T-helper 1 cell treated with Interleukin-12 subunit alpha and Interleukin-12 subunit beta and Interleukin-4 antibody, amounts not matched to agents 30 μg/mL and 1 μg/mL, for 36 hours (primary cell): ENCODE data around the gene SCMH1.
A peak's percentile ranks its signal among the peaks of the same experiment; 100 is the strongest.
"Not testable (repeated sequence)": the region's sequence is repeated elsewhere in the genome, so short reads cannot be mapped to it uniquely, and the experiment has no call there.

ENCODE experiments used
- H3K27ac Mint-ChIP-seq: one replicate; pipeline ENCODE4 v1.8.0; 2021; ENCODE audit warnings: mild to moderate bottlenecking, mixed read lengths
- H3K27me3 Mint-ChIP-seq: one replicate; pipeline ENCODE4 v1.8.0; 2021; ENCODE audit warnings: low read depth, mixed read lengths
- H3K36me3 Mint-ChIP-seq: one replicate; pipeline ENCODE4 v1.8.0; 2021; ENCODE audit warnings: low read depth, mixed read lengths
- H3K4me1 Mint-ChIP-seq: one replicate; pipeline ENCODE4 v1.8.0; 2021; ENCODE audit warnings: low read depth, mixed read lengths
- H3K4me3 Mint-ChIP-seq: one replicate; pipeline ENCODE4 v1.8.0; 2021; ENCODE audit warnings: mild to moderate bottlenecking, moderate library complexity, mixed read lengths
- H3K9me3 Mint-ChIP-seq: one replicate; pipeline ENCODE4 v1.8.0; 2021; ENCODE audit warnings: mixed read lengths

The SCMH1 gene

GRCh38 chr1:41272601-41273000, 30.5 kb upstream of the SCMH1 start:
- Mint-ChIP-seq H3K36me3 (no peaks in the 10 kb centered on the region), H3K27ac (no peak overlapping the region), H3K9me3 (no peaks in the 10 kb centered on the region), H3K4me3 (no peak overlapping the region), H3K27me3 (peaks cover 9% of the 10 kb centered on the region), H3K4me1 (peaks cover 4% of the 10 kb centered on the region)

DNA sequence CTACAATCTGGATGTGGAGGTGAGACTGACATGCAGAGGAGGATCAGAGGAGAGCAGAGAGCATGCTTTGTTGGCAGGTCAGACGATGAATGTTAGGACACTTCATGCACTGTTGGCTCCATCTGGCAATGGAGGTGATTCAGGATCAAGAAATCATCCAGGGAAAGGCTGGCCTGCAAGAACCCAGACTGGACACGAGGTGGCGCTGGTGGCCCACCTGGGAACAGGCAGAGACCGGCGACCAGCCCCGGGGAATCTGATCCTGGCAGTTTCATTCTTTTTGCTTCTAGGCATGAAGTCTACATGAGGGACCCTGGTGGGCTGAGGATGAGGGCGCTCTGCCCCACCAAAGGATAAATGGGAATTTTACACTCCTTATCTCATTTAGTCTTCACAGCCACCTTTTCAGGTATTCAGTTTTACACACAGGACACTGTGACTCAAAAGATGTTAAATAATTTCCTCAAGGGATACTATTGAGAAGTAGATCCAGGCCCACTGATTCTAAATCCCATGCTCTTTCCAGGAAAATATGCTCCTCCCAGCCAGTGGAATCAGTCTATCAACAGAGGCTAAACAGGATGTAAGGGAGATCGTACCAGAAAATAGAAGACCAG, 26.2 kb upstream of the SCMH1 start:
- Mint-ChIP-seq H3K27ac (no peak overlapping the region), H3K36me3 (no peaks in the 10 kb centered on the region), H3K4me3 (no peak overlapping the region), H3K9me3 (no peaks in the 10 kb centered on the region), H3K4me1 (peaks cover 4% of the 10 kb centered on the region), H3K27me3 (peaks cover 9% of the 10 kb centered on the region)

DNA sequence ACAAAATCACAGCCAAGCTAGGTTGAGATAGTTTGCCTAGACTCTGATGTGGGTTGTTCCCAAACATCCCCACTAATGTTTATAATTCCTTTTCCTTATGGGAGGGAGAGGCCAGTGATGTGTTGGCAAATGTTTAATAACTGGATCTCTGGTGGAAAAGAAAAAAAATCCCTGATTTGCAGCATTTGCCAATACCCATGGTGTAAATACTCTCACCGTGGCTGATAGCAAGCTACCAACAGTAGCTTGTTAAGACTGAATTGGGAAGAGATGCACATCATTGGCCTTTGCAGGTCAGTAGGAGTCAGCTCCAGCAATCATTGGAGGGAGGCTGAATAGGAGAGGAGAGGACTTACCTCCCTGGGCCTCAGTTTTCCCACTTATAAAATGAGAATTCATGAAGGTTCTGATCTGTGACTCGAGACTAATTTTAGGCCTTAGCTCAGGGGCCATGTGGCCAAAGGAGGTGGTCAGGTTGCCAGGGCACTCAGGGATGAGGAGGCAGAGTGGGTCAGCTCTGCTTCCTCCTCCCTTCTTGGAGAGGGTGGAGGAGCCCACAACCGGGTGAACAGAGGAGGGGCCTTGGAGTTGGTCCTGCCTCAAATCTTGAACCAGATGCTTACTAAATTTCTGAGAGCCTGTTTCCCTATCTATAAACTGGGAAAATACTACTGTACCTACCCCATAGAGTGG, 20.0 kb upstream of the SCMH1 start:
- Mint-ChIP-seq H3K9me3 (no peaks in the 10 kb centered on the region), H3K4me3 (no peak overlapping the region), H3K36me3 (no peaks in the 10 kb centered on the region), H3K27me3 (no peaks in the 10 kb centered on the region), H3K27ac (no peak overlapping the region), H3K4me1 (no peaks in the 10 kb centered on the region)

DNA sequence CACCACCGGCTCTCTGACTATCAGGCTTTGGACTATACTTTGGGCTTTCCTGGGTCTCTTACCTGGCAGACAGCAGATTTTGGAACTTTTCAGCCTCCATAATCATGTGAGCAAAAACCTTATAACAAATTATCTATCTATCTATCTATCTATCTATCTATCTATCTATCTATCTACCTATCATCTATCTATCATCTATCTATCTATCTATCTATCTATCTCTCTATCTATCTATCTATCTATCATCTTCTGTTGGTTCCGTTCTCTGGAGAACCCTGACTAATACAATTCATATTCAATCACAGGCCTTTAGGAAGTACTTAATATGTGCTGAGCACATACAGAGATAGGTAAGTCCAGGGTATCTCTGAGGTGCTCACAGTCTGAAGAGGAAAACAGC, 18.7 kb upstream of the SCMH1 start:
- Mint-ChIP-seq H3K4me1 (no peaks in the 10 kb centered on the region), H3K27me3 (peaks cover 13% of the 10 kb centered on the region), H3K27ac (no peak overlapping the region), H3K9me3 (peaks cover 8% of the 10 kb centered on the region), H3K4me3 (no peak overlapping the region), H3K36me3 (no peaks in the 10 kb centered on the region)

- H3K27ac Mint-ChIP-seq, result no peak overlapping the region
Observed at GRCh38 chr1:41259221-41259620, 17.1 kb upstream of the SCMH1 start.

GRCh38 chr1:41255978-41256377, 13.9 kb upstream of the SCMH1 start:
- no peaks in the 10 kb centered on the region for H3K36me3 Mint-ChIP-seq
- H3K27ac Mint-ChIP-seq, result no peak overlapping the region
- H3K4me3 Mint-ChIP-seq, result no peak overlapping the region
- peaks cover 44% of the 10 kb centered on the region for H3K27me3 Mint-ChIP-seq
- no peaks in the 10 kb centered on the region for H3K4me1 Mint-ChIP-seq
- peaks cover 23% of the 10 kb centered on the region for H3K9me3 Mint-ChIP-seq

More at GRCh38 chr1:41259221-41259620, 17.1 kb upstream of the SCMH1 start:
- Mint-ChIP-seq H3K4me1 (no peaks in the 10 kb centered on the region), H3K27me3 (peaks cover 23% of the 10 kb centered on the region), H3K9me3 (peaks cover 17% of the 10 kb centered on the region), H3K4me3 (no peak overlapping the region), H3K36me3 (no peaks in the 10 kb centered on the region)

GRCh38 chr1:41251120-41251519, 9.0 kb upstream of the SCMH1 start:
- not testable (repeated sequence) for H3K27ac Mint-ChIP-seq, H3K4me3 Mint-ChIP-seq
- peaks cover 18% of the 10 kb centered on the region for H3K9me3 Mint-ChIP-seq

GRCh38 chr1:41249319-41249718, 7.2 kb upstream of the SCMH1 start:
- H3K27me3 Mint-ChIP-seq, result peaks cover 25% of the 10 kb centered on the region
- no peak overlapping the region for H3K27ac Mint-ChIP-seq
- H3K4me1 Mint-ChIP-seq, result peaks cover 11% of the 10 kb centered on the region
- no peak overlapping the region for H3K4me3 Mint-ChIP-seq
- peaks cover 7% of the 10 kb centered on the region for H3K9me3 Mint-ChIP-seq
- H3K36me3 Mint-ChIP-seq, result no peaks in the 10 kb centered on the region

More at GRCh38 chr1:41251120-41251519, 9.0 kb upstream of the SCMH1 start:
- not testable (repeated sequence) for H3K4me1 Mint-ChIP-seq, H3K36me3 Mint-ChIP-seq
- peaks cover 35% of the 10 kb centered on the region for H3K27me3 Mint-ChIP-seq

DNA sequence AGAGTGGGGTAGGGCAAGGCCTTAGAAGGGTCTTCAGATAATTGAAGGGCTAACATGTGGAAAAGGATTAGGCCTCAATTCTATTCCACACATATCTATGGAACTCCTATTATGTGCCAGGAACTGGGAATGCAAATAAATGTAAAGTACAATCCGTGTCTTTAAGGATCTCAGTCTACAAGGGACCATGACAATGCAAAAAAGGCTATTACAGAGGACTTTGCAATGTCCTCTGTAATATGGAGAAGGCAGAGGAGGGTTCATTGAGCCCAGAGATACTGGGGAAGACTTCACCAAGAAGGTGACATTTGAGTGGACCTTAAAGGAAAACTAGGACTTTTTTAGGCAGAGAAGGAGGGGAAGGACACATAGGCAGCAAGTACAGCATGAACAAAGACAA, 4.5 kb upstream of the SCMH1 start:
- Mint-ChIP-seq H3K4me3 (no peak overlapping the region), H3K27ac (no peak overlapping the region), H3K27me3 (peaks cover 2% of the 10 kb centered on the region), H3K36me3 (no peaks in the 10 kb centered on the region), H3K9me3 (no peaks in the 10 kb centered on the region), H3K4me1 (peaks cover 18% of the 10 kb centered on the region)

GRCh38 chr1:41245659-41246058, 3.6 kb upstream of the SCMH1 start:
- Mint-ChIP-seq H3K27me3 (peaks cover 2% of the 10 kb centered on the region), H3K4me3 (no peak overlapping the region), H3K27ac (no peak overlapping the region), H3K9me3 (no peaks in the 10 kb centered on the region), H3K36me3 (peaks cover 1% of the 10 kb centered on the region), H3K4me1 (peaks cover 22% of the 10 kb centered on the region)

DNA sequence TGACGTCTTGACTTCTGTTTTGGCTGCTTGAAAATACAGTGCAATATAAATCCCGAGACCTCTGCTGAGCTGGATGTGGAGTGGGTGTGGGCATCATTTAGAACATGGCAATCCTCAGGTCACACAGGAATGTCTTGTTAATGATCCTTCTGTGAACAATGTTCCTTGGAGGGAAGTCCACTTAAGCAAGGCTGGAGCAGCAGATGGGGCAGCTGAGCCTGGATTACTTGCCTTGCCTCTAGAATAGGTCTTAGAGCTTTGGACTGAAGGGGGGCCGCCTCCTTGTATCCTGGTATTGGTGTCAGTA, 926 bp upstream of the SCMH1 start:
- Mint-ChIP-seq H3K4me3 (peak overlapping the region; percentile 70), H3K4me1 (peaks cover 30% of the 10 kb centered on the region), H3K27ac (peak overlapping the region; percentile 42), H3K9me3 (no peaks in the 10 kb centered on the region), H3K36me3 (peaks cover 2% of the 10 kb centered on the region), H3K27me3 (peaks cover 2% of the 10 kb centered on the region)

- peaks cover 2% of the 10 kb centered on the region for H3K27me3 Mint-ChIP-seq
- H3K4me3 Mint-ChIP-seq, result peak overlapping the region; percentile 70
- H3K27ac Mint-ChIP-seq, result peak overlapping the region; percentile 42
- H3K9me3 Mint-ChIP-seq, result no peaks in the 10 kb centered on the region
- peaks cover 30% of the 10 kb centered on the region for H3K4me1 Mint-ChIP-seq
- H3K36me3 Mint-ChIP-seq, result peaks cover 2% of the 10 kb centered on the region
Observed at GRCh38 chr1:41242342-41243078, 404 bp upstream of the SCMH1 start.

DNA sequence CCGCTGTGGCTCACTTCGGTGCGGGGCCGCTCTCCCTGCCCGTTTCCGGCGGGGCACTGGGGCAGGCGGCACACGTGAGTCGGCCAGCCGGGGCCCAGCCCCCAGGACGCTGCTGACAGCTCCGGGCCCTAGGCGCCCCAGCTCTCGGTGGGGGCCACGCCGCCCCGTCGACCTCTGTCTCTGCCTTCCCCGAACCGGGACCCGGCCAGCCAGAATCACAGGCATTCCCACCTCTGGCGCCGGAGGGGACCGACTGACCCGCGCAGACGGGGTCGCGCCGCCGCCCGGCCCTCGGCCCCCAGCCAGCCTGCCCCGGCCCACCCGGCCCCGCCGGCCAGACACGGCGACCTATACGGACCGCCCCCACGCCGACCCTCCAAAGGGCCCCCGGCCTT, 755 bp downstream of the SCMH1 start:
- H3K4me3 Mint-ChIP-seq, result peak overlapping the region; percentile 80
- no peaks in the 10 kb centered on the region for H3K9me3 Mint-ChIP-seq
- H3K27me3 Mint-ChIP-seq, result peaks cover 2% of the 10 kb centered on the region
- no peak overlapping the region for H3K27ac Mint-ChIP-seq
- H3K4me1 Mint-ChIP-seq, result peaks cover 30% of the 10 kb centered on the region
- peaks cover 2% of the 10 kb centered on the region for H3K36me3 Mint-ChIP-seq

- H3K27me3 Mint-ChIP-seq, result peaks cover 2% of the 10 kb centered on the region
- no peaks in the 10 kb centered on the region for H3K9me3 Mint-ChIP-seq
- peaks cover 2% of the 10 kb centered on the region for H3K36me3 Mint-ChIP-seq
- peaks cover 30% of the 10 kb centered on the region for H3K4me1 Mint-ChIP-seq
- peak overlapping the region; percentile 67 for H3K27ac Mint-ChIP-seq
- peak overlapping the region; percentile 80 for H3K4me3 Mint-ChIP-seq
Observed at GRCh38 chr1:41240781-41241353, 1.2 kb downstream of the SCMH1 start.
